ENCODE results near the gene ABI1.

GRCh38 chr10:26780793-26781601 lies 79.8 kb downstream of the ABI1 start:
- TF ChIP-seq POLR2AphosphoS5 (IDR thresholded peaks at IDR 0.05; ENCODE audit: low read depth, low read length) (no peak), CREB1 (IDR thresholded peaks at IDR 0.05) (no peak), CREB1 (CRISPR knock-in tag; IDR thresholded peaks at IDR 0.05) (no peak), CHD2 (IDR thresholded peaks at IDR 0.05; ENCODE audit: low read depth, low read length) (no peak), CTCF (CRISPR knock-in tag; IDR thresholded peaks at IDR 0.05) (no peak), ZBTB7A (CRISPR knock-in tag; IDR thresholded peaks at IDR 0.05) (no peak), ZNF720 (CRISPR knock-in tag; IDR thresholded peaks at IDR 0.05) (no peak), ESRRA (CRISPR knock-in tag; IDR thresholded peaks at IDR 0.05; ENCODE audit: low read depth) (no peak), ZNF616 (CRISPR knock-in tag; IDR thresholded peaks at IDR 0.05; ENCODE audit: low read depth) (no peak), ZBTB49 (CRISPR knock-in tag; IDR thresholded peaks at IDR 0.05; ENCODE audit: borderline replicate concordance) (no peak)
